ENCODE results near the gene CATSPERD. TPM values are rescaled to one million over a fixed set of nuclear protein-coding genes. Genes with fewer than 3 reads are reported as not detected.

Gene CATSPERD
- total and polyA plus RNA-seq, 9 of the 15 experiments (the other 6 are each of a cell fraction or from before 2014, with no cell fraction given), result not detected

- TF ChIP-seq ZNF512 (tag; IDR thresholded peaks at IDR 0.05), result no peak
- TF ChIP-seq ZNF263 (CRISPR knock-in tag; IDR thresholded peaks at IDR 0.05; ENCODE audit: borderline replicate concordance), result peak; percentile 73; the same call in 1 of the 2 replicates
- peak in 1 of 3 experiments; percentile 86; a peak in 2 of 6 replicates for TF ChIP-seq ZBTB11 (CRISPR knock-in tag; IDR thresholded peaks at IDR 0.05)
- no peak; the same call in 1 of the 2 replicates for TF ChIP-seq CEBPG (CRISPR knock-in tag; IDR thresholded peaks at IDR 0.05)
- peak in 1 of 2 experiments; percentile 14; a peak in 1 of 4 replicates for TF ChIP-seq CEBPG (tag; conservative IDR thresholded peaks at IDR 0.05 in 1 of 2, IDR thresholded peaks at IDR 0.05 in 1 of 2)
- TF ChIP-seq MTA3 (IDR thresholded peaks at IDR 0.05; ENCODE audit: borderline replicate concordance), result peak; percentile 95
- TF ChIP-seq CLOCK (CRISPR knock-in tag; IDR thresholded peaks at IDR 0.05; ENCODE audit: borderline replicate concordance), result no peak
- no peak for TF ChIP-seq CHD1 (IDR thresholded peaks at IDR 0.05; ENCODE audit: low read length)
- TF ChIP-seq ZNF740 (CRISPR knock-in tag; IDR thresholded peaks at IDR 0.05), result peak; percentile 47; the same call in 1 of the 2 replicates
- no peak for TF ChIP-seq ZNF740 (tag; IDR thresholded peaks at IDR 0.05)
- no peak for TF ChIP-seq PRDM10 (IDR thresholded peaks at IDR 0.05; ENCODE audit: partially characterized antibody)
Observed at GRCh38 chr19:5799247-5800241, 79.1 kb downstream of the CATSPERD start (continued).

Data from K562 (cell line).